ENCODE measurements around the gene MITD1.
"Not testable (repeated sequence)": the region's sequence is repeated elsewhere in the genome, so short reads cannot be mapped to it uniquely, and the experiment has no call there.

MITD1 gene

DNA sequence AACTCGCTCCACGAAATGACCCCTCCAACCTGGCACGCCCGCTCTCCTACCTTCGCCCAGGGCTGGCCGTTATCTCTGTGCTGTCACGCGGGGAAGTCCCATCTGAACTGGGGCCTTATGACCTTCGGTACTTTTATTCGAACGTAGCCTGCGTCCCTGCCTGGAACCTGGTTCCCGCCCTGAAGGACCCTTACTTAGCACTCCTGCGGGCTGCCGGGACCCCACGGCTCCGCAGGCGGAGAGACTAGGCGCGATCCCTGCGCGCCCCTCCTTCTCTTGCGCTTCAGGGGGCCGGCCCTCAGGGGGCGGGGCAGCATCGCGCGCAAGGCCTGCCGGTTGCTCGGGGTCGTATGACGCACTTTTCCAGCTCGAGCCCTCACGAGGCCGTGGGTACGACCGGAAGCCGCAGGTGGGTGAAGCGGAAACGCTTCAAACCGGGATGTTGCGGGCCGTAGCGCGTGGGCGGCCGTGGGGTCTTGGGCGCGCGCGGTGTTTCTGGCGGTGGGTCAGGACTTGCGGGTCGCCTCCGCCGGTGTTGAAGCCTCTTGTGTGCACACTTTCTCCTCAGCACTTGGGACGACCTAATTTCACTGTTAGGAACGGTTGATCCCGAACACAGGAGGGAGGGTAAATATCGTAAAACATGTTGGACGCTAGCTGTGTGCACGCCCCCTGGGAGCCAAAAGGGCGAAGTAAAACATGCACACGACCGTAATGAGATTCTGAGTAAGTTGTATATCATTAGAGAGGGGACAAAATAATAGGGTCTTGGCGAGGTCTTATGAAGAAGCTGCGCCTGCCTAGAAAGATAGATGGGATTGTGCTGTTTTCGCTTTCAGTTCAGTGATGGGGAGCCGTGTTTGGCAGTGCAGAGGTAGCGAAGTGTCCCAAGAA lies 26.0 kb downstream of the MITD1 start, which contains the start of the genes LIPT1 and TSGA10:
LIPT1 (plus strand) TSS at position 325 of the 894 bp plus-strand sequence. CDS start 6,991 bp downstream, outside the sequence.
TSGA10 (minus strand) TSS at position 300 of the 894 bp plus-strand sequence. CDS start 45,503 bp downstream, outside the sequence.
- peak; percentile 93 for DNase-seq

DNA sequence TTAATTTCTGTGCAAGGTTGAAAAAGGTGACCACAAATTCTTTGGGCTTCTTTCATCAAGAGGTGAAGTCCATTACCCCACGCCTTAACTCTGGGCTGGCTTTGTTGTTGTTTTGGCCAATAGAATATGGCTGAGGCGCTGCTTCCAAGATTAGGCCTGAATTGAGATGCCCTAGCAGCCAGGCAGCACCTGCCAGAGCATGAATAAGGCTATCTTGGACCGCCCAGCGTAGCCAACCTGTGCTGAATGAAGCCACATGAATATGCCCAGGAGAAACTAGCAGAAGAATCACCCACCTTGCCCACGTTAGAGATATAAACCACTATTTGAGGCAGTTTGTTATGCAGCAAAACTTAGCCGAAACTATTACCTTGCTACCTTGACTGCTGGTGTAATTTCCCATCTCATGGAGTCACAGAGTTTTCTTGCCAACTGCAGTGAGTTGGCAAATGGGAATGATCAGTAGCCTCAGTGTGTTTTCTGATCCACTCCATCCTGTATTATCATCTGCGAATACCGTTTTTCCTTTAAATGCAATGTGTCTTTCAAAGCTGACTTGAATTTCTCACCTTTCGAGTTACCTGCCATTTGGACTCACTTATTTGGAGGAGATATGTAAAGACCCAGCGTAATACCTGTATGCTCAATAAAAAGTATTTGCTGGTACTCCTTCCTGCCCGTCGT lies 26.8 kb downstream of the MITD1 start:
- no peak for DNase-seq

DNA sequence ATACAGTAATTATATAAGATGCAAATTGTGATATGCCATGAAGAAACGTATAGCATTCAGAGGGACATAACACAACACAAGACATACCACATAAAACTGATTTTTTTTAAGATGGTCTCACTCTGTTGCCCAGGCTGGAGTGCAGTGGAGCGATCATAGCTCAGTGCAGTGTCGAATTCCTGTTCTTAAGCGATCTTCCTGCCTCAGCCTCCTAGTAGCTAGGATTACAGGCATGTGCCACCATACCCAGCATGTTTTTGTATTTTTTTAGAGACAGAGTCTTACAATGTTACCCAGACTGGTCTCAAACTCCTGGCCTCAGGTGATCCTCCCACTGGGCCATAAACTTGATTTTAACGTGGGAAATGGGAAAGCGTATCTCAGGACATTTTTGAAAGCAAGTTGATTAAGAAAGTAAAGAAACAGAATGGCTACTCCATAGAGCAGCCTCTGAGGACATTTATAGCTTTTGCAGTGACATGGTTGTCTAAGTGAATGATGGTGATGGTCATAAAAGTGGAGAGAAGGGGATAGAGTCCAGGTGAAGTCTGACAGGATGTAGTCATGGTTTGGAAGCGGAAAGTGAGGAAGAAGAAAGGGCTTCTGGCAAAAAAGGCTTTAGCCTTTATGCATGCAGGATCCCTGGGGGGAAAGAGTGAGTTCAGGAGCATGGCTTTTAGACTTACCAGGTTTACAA lies 28.5 kb downstream of the MITD1 start:
- no peak for DNase-seq

DNA sequence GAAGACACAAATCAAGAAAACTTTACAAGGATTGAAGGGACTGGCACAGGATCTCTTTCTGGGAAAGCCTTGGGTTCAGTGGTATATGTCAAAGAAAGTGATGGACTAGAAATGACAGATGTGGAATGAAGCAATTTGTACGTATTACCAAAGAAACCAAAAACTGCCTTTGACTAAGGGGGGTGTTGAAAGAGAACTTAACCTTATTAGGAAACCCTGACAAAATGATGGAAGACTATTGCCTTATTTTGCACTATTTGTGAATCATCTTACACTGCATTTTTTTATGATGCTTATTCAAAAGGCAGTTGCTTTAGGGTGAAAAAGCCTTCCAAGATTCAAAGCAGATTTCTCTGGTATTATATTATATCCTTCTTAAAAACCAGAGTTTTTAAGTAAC lies 30.2 kb downstream of the MITD1 start:
- no peak for DNase-seq

DNA sequence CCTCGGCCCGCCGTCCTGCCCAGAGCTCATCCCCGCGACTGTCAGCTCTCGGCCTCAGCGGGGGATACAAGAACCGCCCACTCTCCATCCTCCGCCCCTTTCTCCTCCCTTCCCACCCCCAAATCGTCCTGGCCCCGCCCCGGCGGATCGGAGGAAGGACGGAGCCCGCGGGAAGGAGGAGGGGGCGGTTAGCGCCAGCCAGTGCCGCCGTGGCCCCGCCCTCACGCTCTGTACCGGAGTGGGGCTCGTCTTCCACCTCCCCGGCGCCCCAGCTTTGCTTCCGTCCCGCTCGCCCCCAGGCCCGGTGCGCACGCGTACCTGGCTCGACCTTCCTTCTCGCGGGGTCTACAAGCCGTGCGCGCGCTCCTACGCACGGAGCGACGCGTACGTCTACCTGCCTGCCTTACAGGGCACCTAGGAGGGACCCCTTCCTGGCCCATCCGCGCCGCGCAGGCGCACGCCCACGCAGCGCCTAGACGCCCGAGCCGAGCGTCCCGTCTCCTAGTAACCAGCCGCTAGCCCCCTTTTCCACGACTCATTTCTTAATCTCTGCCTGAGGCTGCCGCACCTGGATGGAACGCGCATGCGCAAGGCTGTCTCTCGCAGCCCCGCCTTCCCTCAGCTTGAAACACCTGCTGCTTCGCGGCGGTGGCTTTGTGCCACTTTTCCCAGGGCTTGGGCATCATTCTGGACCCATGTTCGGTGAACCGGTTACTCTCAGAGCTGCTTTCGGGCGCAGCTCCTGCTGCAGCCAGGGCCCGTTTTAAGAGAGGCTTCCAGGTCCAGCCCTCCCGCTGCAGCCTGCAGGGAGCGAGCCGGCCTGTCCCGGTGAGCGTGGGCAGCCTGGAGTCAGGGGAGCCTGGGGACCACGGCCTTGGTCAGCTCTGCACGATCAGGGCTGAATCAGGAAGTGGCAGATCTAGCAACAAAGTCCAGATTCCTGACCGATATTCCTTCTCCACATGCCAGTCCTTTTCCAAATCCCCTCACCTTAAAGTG lies 39.4 kb downstream of the MITD1 start, which contains the start of gene C2orf15:
C2orf15 (plus strand) TSS at position 598 of the 999 bp plus-strand sequence. CDS start 8,852 bp downstream, outside the sequence.
- peak; percentile 88 for DNase-seq

DNA sequence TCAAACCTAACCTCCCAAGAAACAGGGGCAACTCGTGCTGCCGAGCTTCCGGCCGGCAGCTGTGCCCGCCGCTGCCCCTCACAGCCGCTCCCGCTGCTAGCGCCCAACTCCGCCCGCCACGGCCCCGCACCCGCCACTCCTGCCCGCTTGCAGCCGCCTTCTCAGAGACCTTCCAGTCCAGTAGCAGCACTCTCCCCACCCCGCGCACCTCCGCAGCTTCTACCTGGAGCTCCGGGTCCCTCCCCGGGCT lies 40.1 kb downstream of the MITD1 start:
- DNase-seq, result no peak

DNA sequence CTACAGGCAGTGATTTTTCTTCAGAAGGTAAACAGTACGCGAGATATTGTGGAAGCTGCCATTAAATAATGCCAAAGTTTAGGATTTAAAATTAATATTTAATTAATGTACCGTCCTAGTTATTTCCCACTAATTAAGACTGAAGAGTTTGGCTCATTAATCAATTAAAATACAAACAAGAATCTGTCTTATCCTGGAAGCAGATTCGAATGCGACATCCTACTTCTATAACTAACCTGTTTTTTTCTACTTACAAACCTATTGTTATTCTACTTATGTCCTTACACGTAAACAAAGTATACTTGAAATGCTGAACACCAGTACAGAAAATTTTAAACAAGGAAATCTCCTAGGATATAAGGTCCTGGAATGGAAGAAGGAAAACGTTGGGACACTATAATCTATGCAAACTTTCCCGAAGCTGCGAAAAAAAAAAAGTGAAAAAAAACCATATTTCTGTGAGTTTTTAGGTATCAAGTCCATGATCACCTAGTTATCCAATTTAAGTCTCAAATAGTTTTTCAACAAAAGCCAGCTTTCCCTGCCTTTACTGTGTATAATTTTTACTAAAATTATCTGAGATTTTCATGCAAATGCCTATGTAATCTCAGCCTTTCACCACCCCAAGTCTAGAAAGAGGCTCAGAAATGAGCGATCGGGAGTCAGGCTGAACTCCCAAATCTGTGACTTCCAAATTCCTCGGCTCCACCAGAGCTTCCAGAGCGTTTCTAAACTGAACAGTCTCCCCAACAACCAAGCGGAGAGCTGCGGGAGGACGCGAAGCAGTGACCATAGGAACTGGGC lies 40.6 kb downstream of the MITD1 start:
- peak; percentile 2 for DNase-seq

DNA sequence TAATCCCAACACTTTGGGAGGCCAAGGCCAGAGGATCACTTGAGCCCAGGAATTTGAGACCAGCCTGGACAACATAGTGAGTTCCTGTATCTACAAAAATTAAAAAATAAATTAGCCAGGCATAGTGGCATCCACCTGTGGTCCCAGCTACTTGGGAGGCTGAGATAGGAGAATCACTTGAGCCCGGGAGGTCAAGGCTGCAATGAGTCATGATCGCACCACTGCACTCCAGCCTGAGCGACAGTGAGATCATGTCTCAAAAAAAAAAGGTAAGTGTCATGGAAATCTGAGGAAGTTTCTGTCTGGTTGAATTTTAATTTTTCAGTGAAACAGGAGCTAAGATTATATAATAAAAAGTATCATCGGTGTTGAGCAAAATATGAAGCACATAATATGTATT lies 41.9 kb downstream of the MITD1 start:
- no peak for DNase-seq

DNA sequence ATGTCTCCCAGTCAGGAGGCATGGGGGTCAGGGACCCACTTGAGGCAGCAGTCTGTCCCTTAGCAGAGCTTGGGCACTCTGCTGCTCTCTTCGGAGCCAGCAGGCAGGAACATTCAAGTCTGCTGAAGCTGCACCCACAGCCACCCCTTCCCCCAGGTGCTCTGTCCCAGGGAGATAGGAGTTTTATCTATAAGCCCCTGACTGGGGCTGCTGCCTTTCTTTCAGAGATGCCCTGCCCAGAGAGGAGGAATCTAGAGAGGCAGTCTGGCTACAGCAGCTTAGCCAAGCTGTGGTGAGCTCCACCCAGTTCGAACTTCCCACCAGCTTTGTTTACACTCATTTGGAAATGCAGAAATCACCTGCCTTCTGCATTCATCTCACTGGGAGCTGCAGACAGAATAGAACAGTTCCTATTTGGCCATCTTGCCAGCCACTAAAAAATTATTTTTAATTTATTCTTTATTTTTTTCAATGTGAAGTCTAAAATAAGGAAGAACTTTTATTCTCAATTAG lies 45.8 kb downstream of the MITD1 start:
- not testable (repeated sequence) for DNase-seq

DNA sequence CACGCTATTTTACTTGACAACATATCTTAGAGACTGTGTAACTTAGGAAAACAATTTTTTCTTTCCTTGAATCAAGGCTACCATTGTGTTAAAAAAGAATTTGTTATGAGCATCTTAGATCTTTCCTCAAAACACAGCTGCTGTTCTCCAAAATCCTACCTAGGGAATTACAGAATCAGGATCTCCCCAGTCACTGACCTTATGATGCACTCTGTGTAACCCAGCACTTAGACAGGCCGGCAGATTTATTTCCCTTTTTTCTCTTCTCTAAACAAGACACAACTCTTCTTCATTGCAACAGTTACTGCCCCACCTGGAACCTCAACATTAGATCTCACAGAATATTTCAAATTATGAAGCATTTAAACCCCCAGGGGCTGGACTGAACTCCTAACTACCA lies 52.9 kb downstream of the MITD1 start:
- no peak for DNase-seq

Data from NCI-H226 (cell line).